HL-60/S4 treated with retinoic acid at 250 ng/mL for 4 days and 3 days (cell line): ENCODE results near the gene AKAP11.

Experiments used
- in situ Hi-C: fragments of 300-500 bp; cut with MboI; formaldehyde crosslinking; loops from 2 replicates; pipeline ENCODE4 v1.7.0; 2022; ENCODE audit warnings: low sequenced_read_pairs

AKAP11 gene

GRCh38 chr13:42271337-42272114, 426 bp upstream of the AKAP11 start:
- in situ Hi-C loops: no loop called here

DNA sequence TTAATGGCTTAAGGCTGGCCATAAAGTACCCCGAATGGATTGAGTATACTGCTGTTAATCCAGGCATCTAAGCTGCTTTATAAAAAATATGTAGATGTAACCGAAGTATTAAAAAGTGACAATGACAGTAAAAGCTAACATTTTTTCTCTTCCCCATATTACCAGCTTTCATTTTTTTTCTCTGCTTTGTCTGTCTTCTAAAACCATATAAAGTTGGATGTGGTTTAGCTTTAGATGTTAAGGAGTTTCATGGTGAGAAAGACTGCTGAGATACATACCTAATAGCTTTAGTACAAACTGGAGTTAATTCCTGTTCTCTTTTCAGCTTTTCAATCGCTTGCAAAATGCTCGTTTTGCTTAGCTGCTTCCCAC, 838 bp downstream of the AKAP11 start:
- in situ Hi-C loops: no loop called here

GRCh38 chr13:42274386-42275097, 2.6 kb downstream of the AKAP11 start:
- in situ Hi-C loops: no loop called here

DNA sequence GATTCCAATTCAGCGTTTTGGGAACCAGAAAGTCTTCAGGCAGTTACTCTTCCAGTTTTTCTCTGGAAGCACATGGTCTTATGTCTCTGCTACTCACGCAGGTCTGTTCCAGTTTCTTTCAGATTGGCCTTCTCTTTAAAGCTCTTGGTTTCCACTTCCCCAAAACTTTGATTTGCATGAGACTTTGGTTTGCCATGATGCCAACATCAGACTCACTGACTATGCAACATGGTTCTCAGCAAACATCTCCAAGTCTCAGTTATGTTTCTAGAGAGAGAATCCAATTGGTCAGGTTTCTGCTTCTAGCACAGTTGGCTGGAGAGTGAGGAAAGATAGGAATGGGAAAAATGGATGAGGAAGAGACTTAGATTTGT, 3.1 kb downstream of the AKAP11 start:
- in situ Hi-C loops: no loop called here

- in situ Hi-C loops: no loop called here
Observed at GRCh38 chr13:42275506-42275905, 3.6 kb downstream of the AKAP11 start.

DNA sequence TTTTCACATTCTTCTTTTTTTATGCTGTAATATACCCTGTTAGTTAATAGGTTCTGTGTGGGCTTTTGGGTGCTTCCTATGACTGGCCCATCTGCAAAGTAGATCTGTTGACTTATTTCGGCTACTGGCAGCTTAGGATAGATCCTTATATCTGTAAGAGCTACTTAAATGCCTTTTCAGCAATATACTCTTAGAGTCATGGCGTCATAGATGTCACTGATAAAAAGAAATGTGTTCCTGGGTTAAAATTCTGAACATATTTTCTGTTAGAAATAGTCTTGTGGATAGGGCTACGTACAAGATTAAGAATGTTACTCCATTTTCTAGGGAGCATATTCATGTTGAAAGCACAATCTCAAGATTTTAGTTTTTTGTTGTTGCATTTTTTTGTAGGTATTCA, 4.7 kb downstream of the AKAP11 start:
- in situ Hi-C loops: no loop called here

DNA sequence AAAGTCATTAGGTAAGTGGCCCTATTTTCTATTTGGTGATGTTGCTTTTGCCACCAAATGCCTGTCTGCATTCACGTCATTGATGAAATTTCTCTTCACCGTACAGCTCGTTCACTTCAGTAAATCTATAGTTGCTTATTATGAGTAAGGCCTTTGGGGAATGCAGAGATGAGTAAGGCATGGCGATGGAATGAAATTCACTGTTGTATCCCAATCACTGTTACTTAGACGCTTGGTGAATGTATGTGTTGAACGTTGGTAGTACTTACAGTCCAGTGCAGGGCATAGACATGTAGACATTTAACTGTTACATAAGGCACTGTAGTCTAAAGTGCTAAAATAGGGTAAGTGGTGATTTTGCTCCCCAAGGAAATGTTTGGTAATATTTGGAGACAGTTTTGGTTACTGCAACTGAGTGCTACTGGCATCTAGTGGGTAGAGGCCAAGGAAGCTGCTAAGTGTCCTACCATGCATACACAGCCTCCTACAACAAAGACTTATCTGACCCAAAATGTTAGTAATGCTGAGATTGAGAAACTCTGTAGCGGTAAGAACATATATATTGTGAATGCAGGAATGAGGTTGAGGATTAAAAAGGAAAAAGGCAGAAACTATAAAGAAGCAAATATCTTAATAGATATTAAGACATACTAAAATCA, 5.8 kb downstream of the AKAP11 start:
- in situ Hi-C loops: no loop called here

GRCh38 chr13:42279080-42279479, 7.1 kb downstream of the AKAP11 start:
- in situ Hi-C loops: no loop called here

DNA sequence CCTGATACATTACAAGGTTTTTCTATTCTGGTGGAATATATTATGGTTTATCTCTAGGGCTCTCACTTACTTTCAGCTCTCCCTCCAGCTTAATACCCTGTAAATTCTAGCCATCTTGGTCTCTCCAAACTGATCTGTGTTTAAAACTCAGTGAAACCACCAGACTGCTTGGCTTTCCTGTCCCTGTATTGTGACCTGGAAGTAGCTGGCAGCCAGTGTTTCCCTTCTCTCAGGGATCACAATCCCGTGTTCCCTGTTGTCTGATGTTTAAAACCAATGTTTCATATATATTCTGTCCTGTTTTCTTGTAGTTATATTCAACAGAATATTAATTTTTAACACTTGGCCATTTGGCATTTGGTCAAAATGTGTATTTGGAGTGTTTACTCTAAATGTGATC, 8.0 kb downstream of the AKAP11 start:
- in situ Hi-C loops: no loop called here

DNA sequence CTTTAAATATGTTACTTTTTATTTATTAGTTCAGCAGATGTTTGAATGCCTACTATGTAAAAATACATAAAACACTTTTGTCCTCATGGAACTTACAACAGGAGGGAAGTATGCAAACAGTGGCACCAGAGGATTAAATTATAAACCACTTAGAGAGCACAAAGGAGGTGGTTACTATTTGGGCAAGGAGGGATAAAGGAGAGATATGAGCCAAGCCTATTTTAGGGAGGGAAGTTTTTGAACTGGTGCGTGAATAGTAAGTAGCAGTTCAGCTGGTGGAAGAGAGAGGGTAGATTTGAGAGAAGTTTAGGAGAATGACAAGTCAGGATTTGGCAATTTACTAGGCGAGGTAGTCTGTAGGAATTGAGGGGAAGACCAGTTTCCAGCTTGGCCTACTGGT, 8.6 kb downstream of the AKAP11 start:
- in situ Hi-C loops: no loop called here

GRCh38 chr13:42283574-42283973, 11.6 kb downstream of the AKAP11 start:
- in situ Hi-C loops: no loop called here

- in situ Hi-C loops: no loop called here
Observed at GRCh38 chr13:42284068-42284467, 12.1 kb downstream of the AKAP11 start.

GRCh38 chr13:42298392-42298791, 26.4 kb downstream of the AKAP11 start:
- in situ Hi-C loops: no loop called here

GRCh38 chr13:42305503-42305902, 33.6 kb downstream of the AKAP11 start:
- in situ Hi-C loops: no loop called here

- in situ Hi-C loops: no loop called here
Observed at GRCh38 chr13:42307461-42307860, 35.5 kb downstream of the AKAP11 start.

DNA sequence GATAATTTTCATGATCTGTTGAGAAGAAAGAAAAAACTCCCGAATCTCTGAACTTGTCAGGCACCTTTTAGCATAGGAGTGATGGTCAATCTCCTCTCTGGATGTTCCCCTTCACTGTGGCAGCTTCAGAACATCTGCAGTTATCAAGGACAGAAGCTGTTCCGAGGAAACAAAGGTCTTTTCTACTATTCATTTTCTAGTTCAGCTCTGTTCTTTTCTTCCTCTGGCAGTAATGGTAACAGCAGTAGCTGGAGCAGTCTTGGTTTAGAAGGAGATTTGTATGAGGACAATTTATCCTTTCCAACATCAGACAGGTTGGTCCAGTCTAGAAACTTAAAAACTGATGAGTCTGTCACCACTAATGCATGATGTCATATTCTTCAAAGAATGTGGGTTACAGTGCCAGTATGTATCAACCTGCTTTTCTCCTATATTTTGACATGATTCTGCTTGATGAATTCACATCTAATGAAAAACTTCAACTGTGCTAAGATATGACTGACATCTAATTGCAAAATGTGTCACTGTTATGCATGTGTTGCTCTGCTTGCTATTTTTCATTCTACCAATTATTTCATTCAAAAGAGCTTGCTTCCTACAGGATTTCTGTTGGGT, 41.0 kb downstream of the AKAP11 start:
- in situ Hi-C loops: no loop called here

DNA sequence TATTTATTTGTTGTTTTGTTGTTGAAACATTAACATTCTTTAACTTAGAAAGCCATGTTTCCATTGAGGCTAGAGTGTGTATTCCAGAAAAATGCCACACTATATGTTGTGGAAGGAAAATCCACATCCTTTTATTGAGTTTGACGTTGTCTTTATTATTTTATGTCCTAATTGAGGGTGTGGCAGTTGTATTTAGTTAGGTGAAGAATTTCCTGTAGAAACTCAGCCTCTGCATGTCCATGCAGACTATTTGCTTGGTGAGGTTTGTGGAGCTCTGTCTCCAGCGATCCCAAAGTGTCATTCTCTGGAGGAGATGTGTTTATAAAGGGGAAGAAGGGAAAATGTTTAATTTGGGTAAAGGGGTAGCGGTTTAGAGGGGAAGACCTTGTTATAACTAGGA, 46.6 kb downstream of the AKAP11 start:
- in situ Hi-C loops: no loop called here

- in situ Hi-C loops: no loop called here
Observed at GRCh38 chr13:42320375-42320787, 48.4 kb downstream of the AKAP11 start.

DNA sequence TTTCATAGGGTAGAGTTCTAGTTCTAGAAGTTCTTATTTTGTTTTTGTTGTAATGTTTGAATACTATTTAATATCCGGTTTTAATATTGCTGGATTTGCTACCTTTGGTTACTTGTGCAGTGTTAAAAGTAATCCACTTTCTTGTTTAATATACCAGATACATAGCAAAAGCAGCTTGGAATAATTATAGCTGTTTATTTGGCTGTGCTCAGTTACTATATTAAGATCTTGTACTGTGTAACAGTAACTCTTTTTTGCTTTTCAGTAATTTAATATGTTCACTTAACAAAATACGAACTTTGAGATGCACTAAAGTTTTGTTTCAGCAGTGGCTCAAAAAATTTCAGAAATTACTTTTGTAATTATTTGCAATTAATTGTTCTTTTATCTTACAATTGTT, 50.9 kb downstream of the AKAP11 start:
- in situ Hi-C loops: no loop called here

DNA sequence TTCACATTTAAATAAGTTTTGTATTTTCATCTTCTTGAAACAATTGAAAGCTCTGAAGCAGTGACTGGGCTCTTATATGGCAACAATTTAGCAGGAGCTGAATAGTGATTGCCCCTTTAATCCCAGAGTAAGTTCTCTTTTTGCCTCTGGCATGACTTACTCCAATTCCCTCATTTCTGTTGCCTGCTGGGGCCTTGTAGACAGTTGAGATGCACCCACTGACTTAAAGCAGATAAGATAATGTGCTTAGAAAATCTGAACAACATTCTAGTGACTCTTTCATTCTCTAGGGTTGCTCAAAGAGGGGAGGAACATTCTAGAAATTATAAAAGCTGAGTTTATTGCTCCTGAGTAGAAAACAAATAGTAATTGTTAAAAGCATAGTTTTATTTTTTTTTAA, 52.8 kb downstream of the AKAP11 start:
- in situ Hi-C loops: no loop called here

DNA sequence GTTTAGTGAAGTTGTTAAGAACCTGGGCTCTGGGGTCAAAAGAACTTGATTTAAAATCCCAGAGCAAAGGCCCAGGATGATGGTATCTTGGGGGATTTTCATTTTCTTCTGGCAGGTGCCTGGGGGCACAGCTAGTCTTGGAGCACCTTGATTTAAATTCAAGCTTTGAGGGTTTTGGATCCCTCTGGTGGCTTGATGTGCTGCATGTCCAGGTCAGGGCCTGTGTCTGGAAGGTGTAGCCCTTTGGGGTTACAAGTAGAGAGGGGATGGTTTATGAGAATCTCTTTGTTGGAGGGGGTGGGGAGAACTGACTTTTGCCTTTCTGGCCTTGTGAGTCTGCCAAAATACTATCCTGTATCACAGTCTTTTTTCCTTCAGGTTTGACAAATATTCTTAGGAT, 55.8 kb downstream of the AKAP11 start:
- in situ Hi-C loops: no loop called here

GRCh38 chr13:42328672-42329071, 56.7 kb downstream of the AKAP11 start:
- in situ Hi-C loops: no loop called here
